NCI-H2029 (cell line): ENCODE results near the gene CLEC9A.

Source experiments
- DNase-seq: peaks from one replicate; lab custom pipeline; 2025; lab: John Stamatoyannopoulos, UW

CLEC9A gene

GRCh38 chr12:10110256-10110844 lies 79.9 kb downstream of the CLEC9A start:
- no peak for DNase-seq

GRCh38 chr12:10111451-10111850 lies 81.0 kb downstream of the CLEC9A start:
- no peak for DNase-seq

GRCh38 chr12:10113075-10113474 lies 82.6 kb downstream of the CLEC9A start:
- DNase-seq = no peak

- no peak for DNase-seq
These were observed 83.4 kb downstream of the CLEC9A start for GRCh38 chr12:10113920-10114319.

- no peak for DNase-seq
These were observed 84.8 kb downstream of the CLEC9A start for GRCh38 chr12:10115311-10115710.
